Astrocyte of the spinal cord (primary cell): ENCODE measurements around the gene GORASP1.

ENCODE experiments used
- DNase-seq: peaks from one replicate; pipeline ENCODE4 v3.0.0; 2011; ENCODE audit warnings: low read depth, low spot score
- H3K4me3 ChIP-seq: 2 replicates; pipeline ENCODE4 v1.5.1; 2011; ENCODE audit warnings: low read depth, mild to moderate bottlenecking, low read length, moderate library complexity
- CTCF ChIP-seq: IDR thresholded peaks from 2 replicates; pipeline ENCODE4 v1.5.1; 2012; ENCODE audit warnings: low read depth, mild to moderate bottlenecking, low read length, inconsistent platforms
- in situ Hi-C: cut with HindIII; loops from 2 replicates; pipeline ENCODE4 v1.10.0; 2017; ENCODE audit warnings: low sequenced_read_pairs

The GORASP1 gene

GRCh38 chr3:39082666-39083313 is 24.6 kb downstream of the GORASP1 start:
- DNase-seq: no peak
- no peak for TF ChIP-seq CTCF

GRCh38 chr3:39080026-39080425 is 27.4 kb downstream of the GORASP1 start:
- no peak for TF ChIP-seq CTCF
- in situ Hi-C loops: no loop called here
- H3K4me3 ChIP-seq: no peak overlapping the region
- no peak for DNase-seq

More at GRCh38 chr3:39082666-39083313, 24.6 kb downstream of the GORASP1 start:
- H3K4me3 ChIP-seq: no peak overlapping the region
- in situ Hi-C loops: no loop called here

DNA sequence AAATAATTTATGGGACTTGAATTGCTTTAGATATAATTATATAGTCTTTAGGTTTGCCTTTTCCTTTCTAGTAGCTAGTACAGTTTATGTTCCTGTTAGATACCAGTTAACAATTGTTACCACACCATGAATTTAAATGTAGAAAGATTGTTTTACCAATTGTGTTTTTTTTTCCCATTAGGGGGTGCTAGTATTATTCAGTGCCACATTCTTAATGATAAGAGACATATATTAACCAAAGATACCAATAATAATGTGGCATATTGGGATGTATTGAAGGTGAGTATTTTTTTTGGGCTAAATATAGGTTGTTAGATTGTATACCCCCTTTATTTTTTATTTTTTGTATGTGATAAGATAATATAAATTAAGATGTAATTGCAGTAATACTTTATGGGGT is 27.9 kb downstream of the GORASP1 start:
- no peak for TF ChIP-seq CTCF
- H3K4me3 ChIP-seq: no peak overlapping the region
- no peak for DNase-seq
- in situ Hi-C loops: no loop called here

DNA sequence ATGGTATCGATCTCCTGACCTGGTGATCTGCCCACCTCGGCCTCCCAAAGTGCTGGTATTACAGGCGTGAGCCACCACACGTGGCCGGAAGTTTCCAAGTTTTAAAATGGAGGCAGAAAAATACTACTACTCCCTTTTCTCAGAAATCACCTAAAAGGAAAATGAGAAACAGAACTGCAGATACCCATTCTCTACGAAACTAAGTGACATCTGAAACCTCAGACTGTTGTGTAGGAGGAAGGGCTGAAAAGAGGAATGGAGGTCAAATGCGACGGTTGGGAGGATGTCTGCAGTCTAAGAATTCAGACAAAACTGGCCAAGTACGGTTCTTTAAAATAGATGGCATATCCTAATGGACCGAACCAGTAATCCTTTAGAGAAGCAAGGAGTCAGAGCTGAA is 31.5 kb downstream of the GORASP1 start:
- no peak overlapping the region for H3K4me3 ChIP-seq
- in situ Hi-C loops: no loop called here
- DNase-seq: no peak
- no peak for TF ChIP-seq CTCF

- in situ Hi-C loops: no loop called here
- DNase-seq: no peak
- TF ChIP-seq CTCF: no peak
- no peak overlapping the region for H3K4me3 ChIP-seq
Observed at GRCh38 chr3:39068556-39068955, 38.9 kb downstream of the GORASP1 start.

- H3K4me3 ChIP-seq: no peak overlapping the region
- in situ Hi-C loops: no loop called here
- DNase-seq: no peak
- no peak for TF ChIP-seq CTCF
Observed at GRCh38 chr3:39067286-39067685, 40.1 kb downstream of the GORASP1 start.
